ENCODE measurements around the gene BANP.
"Not testable (repeated sequence)": the region's sequence is repeated elsewhere in the genome, so short reads cannot be mapped to it uniquely, and the experiment has no call there.

DNA sequence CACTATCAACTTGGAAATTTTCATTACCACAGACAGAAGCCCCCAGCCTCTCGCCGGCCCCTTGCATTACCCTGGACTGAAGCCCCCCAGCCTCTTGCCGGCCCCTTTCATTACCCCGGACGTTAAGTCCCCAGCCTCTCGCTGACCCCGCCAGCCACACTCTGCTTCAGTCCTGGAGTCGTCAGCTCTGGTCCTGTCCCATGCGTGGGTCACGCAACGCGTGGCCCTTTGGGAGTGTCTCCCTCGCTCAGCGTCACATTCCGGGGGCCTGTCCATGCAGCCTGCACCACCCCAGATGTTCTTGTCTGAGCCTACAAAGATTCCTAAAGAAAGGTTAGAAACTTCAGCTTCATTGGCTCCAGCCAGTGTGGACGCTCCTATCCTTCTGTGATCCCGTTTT lies 153.1 kb downstream of the BANP start:
- TF ChIP-seq POLR2A, POLR2AphosphoS5 (IDR thresholded peaks at IDR 0.05): not testable (repeated sequence)
- TF ChIP-seq, protein P1, sequence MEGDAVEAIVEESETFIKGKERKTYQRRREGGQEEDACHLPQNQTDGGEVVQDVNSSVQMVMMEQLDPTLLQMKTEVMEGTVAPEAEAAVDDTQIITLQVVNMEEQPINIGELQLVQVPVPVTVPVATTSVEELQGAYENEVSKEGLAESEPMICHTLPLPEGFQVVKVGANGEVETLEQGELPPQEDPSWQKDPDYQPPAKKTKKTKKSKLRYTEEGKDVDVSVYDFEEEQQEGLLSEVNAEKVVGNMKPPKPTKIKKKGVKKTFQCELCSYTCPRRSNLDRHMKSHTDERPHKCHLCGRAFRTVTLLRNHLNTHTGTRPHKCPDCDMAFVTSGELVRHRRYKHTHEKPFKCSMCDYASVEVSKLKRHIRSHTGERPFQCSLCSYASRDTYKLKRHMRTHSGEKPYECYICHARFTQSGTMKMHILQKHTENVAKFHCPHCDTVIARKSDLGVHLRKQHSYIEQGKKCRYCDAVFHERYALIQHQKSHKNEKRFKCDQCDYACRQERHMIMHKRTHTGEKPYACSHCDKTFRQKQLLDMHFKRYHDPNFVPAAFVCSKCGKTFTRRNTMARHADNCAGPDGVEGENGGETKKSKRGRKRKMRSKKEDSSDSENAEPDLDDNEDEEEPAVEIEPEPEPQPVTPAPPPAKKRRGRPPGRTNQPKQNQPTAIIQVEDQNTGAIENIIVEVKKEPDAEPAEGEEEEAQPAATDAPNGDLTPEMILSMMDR (IDR thresholded peaks at IDR 0.05), result not testable (repeated sequence)

Data from breast epithelium (tissue), 3 donors.